Thyroid gland (tissue), 4 donors: ENCODE measurements around the gene SLC23A3.

Experiments used
- POLR2A ChIP-seq, 2 donors: fragments of 450-650 bp; IDR thresholded peaks; one replicate each; pipeline ENCODE4 v1.6.1; 2017; ENCODE audit warnings: antibody characterized with exemption in 2 of 2, mild to moderate bottlenecking in 2 of 2, moderate library complexity in 1 of 2
- TF ChIP-seq, protein P1 (sequence below), 6 experiments: fragments of 200-600 bp in 3 of 6; fragments of 450-650 bp in 3 of 6; sonication (generic) in 3 of 6; IDR thresholded peaks; one replicate each; pipeline ENCODE4 v1.5.1; 2016 to 2019; ENCODE audit warnings: antibody characterized with exemption in 6 of 6, mild to moderate bottlenecking in 2 of 6, inconsistent platforms in 1 of 6, moderate library complexity in 1 of 6

DNA sequence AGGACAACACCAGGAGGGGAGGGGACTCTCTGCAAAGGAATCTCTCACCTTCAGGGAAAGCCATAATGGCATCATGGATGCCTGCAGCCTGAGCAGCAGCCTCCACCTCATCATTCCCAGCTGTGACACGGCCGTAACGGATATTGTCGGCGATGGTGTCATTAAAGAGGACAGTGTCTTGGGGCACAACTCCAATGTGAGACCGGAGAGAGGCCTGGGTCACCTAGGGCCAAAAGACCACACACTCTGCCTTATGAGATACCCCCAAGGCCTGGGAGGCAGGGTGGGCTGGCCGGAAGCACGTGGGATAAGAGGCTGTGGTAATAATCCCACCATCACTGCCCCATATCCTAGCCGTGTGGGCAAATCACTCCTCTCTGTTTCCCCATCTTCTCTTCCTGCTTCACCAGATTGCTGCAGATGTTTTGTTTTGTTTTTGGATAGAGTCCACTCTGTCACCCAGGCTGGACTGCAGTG is 41.1 kb upstream of the SLC23A3 start:
- TF ChIP-seq, protein P1, sequence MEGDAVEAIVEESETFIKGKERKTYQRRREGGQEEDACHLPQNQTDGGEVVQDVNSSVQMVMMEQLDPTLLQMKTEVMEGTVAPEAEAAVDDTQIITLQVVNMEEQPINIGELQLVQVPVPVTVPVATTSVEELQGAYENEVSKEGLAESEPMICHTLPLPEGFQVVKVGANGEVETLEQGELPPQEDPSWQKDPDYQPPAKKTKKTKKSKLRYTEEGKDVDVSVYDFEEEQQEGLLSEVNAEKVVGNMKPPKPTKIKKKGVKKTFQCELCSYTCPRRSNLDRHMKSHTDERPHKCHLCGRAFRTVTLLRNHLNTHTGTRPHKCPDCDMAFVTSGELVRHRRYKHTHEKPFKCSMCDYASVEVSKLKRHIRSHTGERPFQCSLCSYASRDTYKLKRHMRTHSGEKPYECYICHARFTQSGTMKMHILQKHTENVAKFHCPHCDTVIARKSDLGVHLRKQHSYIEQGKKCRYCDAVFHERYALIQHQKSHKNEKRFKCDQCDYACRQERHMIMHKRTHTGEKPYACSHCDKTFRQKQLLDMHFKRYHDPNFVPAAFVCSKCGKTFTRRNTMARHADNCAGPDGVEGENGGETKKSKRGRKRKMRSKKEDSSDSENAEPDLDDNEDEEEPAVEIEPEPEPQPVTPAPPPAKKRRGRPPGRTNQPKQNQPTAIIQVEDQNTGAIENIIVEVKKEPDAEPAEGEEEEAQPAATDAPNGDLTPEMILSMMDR (IDR thresholded peaks at IDR 0.05): no peak
- TF ChIP-seq POLR2A (IDR thresholded peaks at IDR 0.05): no peak
